ELF-1 (cell line): ENCODE measurements around the gene PLP1.
"Not testable (repeated sequence)": the region's sequence is repeated elsewhere in the genome, so short reads cannot be mapped to it uniquely, and the experiment has no call there.

Experiments used
- DNase-seq: peaks from one replicate; pipeline ENCODE4 v3.0.0-alpha.2; 2016; ENCODE audit warnings: low read depth, low spot score

The PLP1 gene

DNA sequence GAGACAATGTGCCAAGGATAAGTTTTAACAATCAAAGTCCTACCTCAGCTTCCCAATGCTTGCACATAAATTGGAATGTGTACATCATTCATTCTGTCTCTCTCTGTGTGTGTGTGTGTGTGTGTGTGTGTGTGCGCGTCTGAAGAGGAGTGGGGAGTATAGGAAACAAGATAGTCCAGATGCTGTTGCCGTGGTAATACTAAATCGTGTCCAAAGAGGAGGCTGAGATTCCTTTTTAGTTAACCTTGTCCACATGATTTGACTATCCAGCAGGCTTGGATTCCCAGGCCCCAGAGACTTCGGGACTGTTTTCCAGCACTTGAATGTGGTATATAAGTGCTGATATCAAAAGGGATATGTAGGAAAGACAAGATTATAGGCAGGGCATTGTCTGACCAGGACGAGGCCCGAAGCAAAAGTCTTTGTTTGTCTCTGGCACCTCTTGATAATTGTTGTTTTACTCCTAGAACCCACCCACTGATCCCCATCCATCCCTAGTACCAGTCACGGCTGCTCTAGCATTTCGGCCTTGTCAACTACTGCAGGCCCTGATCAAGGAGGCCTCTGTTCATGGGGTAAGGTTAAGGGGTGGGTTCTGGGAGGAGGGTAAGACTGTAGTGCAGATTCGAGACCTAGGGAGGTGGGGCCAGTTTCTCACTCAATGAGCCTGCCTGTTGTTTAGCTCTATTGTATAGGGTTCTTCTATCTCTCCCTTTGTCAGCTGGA, 3.9 kb downstream of the PLP1 start:
- no peak for DNase-seq

DNA sequence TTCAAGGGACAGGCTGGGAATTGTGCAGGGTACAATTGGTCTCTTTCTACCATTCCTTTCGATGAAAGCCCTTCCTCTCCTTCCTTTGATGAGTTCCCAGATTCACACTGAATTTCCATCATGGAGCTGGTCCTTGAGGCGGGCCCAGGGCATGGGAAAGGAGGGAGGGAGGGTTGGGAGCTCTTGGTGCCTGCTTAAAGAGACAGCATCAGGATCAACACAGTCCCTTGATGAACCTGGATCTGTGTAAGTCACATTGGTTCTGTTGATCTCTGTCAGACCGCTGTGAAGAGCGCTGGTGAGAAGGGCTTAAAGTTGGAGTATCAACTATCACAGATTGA, 4.4 kb downstream of the PLP1 start:
- no peak for DNase-seq

DNA sequence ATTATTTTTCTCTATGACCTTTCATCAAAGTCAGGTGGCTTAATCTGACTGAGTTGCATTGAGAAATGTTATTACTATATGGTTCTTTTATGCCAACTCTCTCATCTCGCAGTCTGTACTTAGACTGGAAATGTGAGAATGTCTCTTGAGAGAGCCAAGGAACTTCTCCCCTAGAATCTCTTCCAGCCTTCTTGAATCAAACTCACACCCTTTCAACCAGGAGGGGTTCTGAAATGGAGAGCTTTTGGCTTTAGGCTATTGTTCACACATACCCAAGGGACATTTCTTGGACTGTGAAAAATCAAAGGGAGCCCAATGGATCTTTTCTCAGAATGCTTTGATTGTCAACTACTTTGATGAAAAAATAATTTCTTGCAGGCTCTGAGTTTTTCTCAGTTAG, 5.1 kb downstream of the PLP1 start:
- DNase-seq: no peak

DNA sequence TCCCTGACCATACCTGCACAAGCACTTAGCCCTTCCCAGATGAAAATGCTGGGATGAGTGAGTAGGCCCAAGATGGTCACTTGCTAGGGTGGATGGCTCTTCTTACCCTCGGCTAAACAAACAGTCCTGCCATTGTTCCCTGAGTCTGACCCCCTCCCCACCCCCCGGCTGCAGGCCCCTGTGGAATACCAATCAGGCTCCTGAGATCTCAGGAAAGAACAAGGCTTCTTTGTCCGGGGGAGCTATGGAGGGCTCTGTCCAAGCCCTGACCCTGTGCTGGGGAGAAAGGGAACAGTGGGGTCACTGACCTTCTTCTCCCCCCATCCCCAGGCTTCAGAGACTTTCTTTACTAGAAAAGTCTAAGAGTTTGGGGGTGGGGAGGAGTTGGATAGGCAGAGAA, 6.0 kb downstream of the PLP1 start:
- no peak for DNase-seq

DNA sequence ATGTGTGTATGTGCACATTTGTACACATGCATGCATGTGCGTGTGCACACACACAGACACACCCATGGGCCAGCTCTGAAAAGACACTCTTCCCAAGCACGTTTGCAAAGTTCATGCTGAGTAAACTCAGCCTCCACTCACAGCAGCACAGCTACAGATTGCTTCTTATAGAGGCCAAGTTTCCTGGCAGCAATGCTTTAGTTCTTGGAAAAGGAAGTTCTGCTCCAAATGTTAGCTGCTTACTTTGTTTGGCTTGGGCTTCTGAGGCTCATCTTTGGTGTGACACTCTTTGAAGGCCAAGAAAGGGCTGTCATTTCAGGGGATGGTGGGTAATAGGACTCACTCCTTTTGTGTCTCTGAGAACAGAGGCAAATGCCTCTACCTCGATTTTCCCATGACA, 6.6 kb downstream of the PLP1 start:
- DNase-seq: no peak

DNA sequence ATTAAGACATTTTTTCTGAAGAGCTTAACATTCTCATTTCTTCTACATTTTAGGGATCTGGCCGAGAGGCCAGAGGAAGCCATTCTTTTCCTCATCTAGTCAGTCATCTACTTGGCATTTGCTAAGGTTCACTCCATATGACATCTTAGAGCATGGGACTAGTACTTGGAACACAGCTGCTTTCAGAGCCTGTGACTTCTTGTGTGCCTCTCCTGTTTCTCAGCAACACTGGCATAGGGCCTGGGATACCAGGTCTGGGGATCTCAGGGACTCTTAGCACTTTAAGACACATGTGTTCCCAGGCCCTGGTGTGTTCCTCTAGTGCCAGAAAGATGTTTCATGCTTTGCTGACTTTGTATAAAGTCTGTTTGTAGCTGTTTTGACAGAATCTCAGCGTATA, 7.3 kb downstream of the PLP1 start:
- no peak for DNase-seq

DNA sequence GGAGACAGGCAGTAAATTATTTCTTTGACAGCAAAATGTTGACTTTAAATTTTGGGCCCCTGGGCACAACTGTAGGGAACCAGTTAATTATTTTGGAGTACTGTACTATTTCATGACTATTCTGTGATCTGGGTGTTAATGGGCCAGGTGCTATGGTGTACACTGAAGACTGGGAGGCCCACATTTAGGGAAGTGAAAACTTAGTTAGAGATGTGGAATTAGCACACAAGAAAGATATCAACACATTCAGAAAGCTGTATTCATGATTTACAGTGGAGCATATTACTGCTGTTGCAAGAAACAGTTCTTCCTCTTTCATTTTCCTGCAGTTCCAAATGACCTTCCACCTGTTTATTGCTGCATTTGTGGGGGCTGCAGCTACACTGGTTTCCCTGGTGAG, 12.4 kb downstream of the PLP1 start:
- no peak for DNase-seq

DNA sequence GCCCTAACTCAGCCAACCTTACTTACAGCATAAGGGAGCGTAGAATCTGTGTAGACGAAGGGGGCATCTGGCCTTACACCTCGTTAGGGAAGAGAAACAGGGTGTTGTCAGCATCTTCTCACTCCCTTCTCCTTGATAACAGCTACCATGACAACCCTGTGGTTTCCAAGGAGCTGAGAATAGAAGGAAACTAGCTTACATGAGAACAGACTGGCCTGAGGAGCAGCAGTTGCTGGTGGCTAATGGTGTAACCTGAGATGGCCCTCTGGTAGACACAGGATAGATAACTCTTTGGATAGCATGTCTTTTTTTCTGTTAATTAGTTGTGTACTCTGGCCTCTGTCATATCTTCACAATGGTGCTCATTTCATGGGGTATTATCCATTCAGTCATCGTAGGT, 14.6 kb downstream of the PLP1 start:
- DNase-seq: no peak

DNA sequence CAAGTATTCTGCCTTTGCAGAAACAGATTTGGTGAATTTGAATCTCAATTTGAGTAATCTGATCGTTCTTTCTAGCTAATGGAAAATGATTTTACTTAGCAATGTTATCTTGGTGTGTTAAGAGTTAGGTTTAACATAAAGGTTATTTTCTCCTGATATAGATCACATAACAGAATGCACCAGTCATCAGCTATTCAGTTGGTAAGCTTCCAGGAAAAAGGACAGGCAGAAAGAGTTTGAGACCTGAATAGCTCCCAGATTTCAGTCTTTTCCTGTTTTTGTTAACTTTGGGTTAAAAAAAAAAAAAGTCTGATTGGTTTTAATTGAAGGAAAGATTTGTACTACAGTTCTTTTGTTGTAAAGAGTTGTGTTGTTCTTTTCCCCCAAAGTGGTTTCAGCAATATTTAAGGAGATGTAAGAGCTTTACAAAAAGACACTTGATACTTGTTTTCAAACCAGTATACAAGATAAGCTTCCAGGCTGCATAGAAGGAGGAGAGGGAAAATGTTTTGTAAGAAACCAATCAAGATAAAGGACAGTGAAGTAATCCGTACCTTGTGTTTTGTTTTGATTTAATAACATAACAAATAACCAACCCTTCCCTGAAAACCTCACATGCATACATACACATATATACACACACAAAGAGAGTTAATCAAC, 15.3 kb downstream of the PLP1 start:
- DNase-seq: no peak

DNA sequence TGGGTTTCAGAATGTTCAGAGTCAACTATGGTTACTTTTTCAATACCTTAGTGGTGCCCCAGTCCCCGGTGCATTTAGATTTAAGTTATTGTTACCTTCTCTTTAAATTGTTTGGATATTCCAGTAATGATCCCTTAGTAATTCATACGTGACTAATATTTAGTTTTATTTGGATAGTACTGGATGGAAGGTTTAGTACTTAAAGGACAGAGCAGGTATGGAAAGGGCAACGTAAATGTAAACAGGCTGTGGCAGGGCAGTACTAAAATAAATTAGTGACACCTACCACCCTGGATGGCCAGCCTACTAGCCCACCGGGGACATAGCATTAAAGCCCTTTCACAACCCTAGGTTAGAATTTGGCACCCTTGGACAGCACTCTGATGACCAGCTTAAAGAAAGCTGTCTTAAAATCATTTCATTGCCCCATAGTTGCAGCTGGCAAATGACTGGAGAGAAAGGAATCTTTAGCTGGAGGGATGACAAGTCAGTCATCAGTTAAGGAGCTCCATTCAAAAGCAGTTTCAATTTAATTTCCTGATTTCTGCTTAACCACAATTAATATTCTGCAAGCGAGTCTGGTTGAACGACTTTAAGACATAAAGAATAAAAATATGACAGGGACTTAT, 16.4 kb downstream of the PLP1 start:
- DNase-seq: no peak

DNA sequence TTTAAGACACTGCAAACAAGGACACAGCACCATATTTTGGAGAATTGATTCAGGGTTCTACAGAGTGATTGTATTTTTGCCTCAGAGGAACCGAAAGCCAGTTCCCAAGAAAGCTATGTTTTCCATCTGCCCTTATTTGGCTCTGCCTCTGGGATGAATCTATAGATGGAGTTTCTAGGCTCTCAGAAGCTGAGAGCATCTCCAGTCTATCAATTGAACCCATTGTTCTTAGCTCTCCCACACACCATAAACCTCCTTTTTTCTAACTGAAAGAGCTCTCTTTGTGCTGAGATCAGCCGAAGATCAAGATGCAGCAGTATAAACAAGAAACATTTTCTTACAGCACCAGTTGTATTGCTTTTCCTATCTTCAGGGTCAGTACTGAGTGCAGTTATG, 16.9 kb downstream of the PLP1 start:
- no peak for DNase-seq

DNA sequence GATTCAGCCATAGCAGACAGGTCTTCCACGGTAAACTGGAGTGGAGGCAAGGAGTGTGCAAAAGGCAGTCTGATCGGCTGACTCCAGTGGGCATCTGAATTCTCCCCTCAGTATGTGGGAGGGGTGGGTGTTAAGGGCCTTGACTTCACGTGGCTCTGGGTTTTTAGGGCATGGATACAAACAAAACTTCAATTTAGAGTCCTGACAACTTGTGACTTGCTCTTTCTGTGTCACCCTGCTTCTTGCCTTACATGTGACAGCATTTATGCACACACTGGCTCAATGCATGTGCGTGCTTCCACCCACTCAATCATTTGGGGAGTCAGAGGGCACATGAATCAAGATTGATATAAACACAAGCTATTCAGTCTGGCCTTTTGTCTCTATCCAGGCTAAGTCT, 17.5 kb downstream of the PLP1 start:
- DNase-seq: no peak

DNA sequence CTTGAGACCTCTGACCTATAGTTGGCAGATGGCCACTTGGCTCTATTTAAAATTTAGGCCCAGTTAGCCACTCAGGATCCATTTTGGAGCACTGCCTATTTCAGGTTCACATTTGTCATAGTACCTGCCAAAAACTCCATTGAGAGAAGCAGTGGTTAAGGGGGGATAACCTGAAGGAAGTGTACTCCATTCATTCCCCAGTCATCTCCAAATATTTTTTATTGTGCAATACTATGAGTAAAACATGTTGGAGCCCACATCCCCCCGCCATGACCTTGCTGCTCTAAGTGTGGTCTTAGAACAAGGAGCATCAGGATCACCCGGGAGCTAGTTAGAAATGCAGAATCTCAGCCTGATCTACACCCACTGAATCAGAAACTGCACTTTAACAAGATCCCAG, 21.1 kb downstream of the PLP1 start:
- no peak for DNase-seq

DNA sequence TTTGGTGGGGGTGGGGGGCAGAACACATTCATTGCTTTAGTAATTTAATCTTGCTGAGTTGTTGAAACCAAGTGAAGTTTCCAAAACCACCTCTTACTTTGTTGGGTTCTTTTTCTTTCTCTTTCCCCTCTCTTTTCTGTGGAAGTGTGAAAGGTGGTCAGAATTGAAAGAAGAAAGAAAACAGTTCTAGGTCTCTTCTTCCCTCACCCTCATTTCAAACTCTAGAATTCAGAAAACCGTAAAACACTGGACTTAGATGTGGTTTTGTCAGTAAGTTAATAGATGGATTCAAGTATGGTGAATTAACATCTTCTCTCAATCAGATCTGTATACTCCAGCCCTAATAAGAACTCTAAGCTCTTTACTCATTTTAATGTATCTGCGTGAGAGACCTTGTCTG, 23.7 kb downstream of the PLP1 start:
- DNase-seq: no peak

DNA sequence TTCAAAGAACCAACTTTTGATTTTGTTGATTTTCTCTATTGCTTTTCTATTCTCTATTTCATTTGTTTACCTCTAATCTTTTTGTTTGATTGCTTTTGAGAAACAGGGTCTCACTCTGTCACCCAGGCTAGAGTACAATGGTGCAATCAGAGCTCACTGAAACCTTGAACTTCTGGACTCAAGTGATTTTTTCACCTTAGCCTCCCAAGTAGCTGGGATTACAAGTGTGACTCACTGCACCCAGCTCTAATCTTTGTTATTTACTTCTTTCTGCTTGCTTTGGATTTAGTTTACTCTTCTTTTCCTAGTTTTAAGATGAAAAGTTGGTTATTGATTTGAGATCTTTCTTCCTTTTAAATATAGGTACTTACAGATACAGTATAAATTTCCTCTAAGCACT, 29.2 kb downstream of the PLP1 start:
- DNase-seq: no peak

DNA sequence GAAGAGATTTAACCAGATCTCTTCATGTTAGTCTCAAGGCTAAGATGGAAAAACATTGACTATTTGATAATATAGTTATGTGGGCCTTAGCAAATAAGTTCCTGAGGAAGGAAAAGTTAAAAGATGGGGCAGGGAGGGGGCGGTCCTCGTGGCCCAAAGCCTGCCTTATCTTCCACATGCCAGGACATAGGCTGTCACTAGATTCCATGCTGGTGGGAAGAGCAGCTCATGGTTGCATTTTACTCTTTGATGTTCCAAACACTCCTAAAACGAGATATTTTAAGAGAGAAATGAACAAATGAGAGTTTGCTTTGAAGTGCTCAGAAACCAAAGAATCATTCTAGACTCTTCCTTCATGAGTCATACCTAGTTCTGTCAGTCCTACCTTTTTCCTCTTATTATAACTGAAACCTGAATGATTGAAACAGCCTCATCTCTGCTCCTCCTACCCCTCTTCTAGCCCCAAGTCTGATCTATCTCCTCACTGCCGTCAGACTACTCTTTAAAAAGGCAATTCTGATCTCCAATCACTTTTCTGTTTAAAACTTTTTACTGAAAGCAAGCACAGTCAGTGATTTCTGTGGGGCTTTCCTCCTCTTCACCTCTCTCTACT, 30.3 kb downstream of the PLP1 start:
- DNase-seq: no peak

DNA sequence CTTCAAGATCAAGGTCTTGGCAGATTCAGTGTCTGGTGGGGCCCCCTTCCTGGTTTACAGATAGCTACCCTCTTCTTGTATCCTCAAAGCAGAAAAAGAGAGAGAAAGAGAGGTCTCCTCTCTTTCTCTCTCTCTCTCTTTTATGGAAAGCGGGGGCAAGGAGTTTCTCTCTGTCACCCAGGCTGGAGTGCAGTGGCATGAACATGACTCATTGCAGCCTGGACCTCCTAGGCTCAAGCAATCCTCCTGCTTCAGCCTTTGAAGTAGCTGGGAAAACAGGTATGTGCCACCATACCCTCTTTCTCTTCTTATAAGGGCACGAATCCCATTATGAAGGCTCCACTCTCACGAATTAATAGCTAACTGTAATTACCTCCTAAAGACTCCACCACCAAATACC, 35.2 kb downstream of the PLP1 start:
- no peak for DNase-seq

DNA sequence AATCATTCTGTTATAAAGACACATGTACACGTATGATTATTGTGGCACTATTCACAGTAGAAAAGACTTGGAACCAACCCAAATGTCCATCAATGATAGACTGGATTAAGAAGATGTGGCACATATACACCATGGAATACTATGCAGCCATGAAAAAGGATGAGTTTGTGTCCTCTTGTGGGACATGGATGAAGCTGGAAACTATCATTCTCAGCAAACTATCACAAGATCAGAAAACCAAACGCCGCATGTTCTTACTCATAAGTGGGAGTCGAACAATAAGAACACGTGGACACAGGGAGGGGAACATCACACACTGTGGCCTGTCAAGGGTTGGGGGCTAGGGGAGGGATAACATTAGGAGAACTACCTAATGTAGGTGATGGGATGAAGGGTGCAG, 40.5 kb downstream of the PLP1 start:
- DNase-seq: not testable (repeated sequence)

DNA sequence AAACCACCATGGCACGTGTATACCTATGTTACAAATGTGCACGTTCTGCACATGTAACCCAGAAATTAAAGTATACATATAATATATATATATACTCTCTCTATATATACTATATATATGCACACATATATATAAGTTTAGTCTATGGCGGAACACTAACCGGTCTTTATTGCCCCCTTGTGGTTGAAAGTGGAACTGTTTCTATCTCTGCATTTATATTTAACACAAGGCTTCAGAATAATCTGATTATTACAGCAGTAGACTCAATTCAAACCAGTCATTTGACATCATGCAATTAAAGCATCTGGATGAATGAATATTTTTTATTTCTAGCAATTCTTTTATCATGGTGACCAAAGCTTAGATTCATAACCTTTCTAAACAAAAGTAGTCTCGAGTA, 40.9 kb downstream of the PLP1 start:
- DNase-seq: no peak

DNA sequence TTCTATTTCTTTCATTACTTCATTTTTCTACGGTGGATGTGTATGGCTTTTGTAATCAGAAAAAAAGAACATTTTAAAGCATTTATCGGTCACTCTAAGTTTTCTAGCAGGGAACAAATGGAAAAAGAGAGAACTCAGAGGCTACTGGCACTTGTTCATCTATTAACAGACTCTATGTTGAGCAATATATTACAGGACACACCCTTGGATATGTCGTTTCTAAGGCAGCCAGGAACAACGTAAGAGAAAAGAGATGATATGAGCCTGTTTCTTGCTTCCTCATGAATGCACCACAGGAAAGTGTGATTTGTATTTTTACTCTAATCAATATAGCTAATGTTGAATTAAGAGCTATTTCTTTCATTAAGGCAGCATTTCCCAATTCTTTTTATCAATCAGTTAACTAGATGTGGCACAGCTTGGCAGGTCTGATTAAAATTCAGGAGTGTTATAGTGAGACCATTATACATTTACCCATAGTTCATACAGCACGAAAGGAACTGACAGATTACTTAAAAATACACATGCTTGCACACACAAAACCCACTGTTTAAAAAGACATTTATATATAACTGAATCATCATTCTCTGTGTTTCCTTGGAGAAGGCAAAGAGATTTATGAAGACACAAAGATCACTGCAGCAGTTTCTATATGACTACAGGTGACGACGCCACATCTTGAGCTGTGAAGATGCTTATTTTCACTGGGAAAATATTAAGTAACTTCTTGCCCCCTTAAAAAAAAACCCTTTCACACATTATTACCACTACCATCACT, 42.4 kb downstream of the PLP1 start:
- DNase-seq: no peak

DNA sequence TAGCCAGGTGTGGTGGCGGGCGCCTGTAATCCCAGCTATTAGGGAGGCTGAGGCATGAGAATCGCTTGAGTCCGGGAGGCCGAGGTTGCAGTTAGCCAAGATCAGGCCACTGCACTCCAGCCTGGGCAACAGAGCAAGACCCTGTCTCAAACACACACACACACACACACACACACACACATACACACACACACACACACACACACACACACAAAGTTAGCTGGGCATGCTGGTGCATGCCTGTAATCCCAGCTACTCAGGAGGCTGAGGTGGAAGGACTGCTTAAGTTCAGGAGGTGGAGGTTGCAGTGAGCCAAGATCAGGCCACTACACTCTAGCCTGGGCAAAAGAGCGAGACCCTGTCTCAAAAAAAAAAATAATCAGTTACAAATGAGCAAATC, 44.2 kb downstream of the PLP1 start:
- not testable (repeated sequence) for DNase-seq

DNA sequence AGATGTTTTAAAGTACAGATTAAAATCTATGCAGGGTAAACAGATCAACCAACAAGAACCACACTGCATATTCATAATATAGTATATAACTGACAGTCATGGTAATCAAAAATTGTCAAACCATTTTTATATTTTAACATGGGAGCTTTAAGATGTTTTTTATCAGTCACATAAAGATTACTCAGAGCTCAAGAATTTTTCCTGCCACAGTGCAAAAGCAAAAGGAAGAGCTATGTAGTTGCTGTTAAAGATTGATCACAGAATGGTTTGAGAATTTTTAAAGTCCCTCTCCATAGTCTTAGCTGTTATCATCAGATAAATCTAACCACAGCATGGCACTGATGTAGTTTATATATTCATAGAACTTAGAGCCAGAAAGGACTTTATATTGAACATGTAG, 47.0 kb downstream of the PLP1 start:
- DNase-seq: no peak
